Activated B cell treated with CpG ODN at 0.5 μM for 24 hours (primary cell): Measurements from ENCODE around the gene SASH1. TPM values are rescaled to one million over a fixed set of nuclear protein-coding genes. Genes with fewer than 3 reads are reported as not detected.

ENCODE experiments used
- ATAC-seq: fragments of 200-7000 bp; cut with Tn5 transposase; one replicate; pipeline ENCODE4 v1.10.0; 2021; ENCODE audit warnings: low read depth, mild to moderate bottlenecking, moderate library complexity
- CTCF ChIA-PET: fragments of 350-600 bp; sonication (Branson Sonifier 250); formaldehyde crosslinking; loops from one replicate; lab custom pipeline; 2021; ENCODE audit warnings: antibody characterized with exemption; lab: Charles Lee
- POLR2A ChIA-PET: fragments of 350-600 bp; sonication (Branson Sonifier 250); formaldehyde crosslinking; loops from one replicate; lab custom pipeline; 2021; ENCODE audit warnings: antibody characterized with exemption; lab: Charles Lee
- DNase-seq: peaks from one replicate; pipeline ENCODE4 v3.0.0; 2022
- H3K27ac Mint-ChIP-seq: one replicate; pipeline ENCODE4 v1.8.0; 2020; ENCODE audit warnings: mixed read lengths
- H3K27me3 Mint-ChIP-seq: one replicate; pipeline ENCODE4 v1.8.0; 2021; ENCODE audit warnings: mixed read lengths
- H3K36me3 Mint-ChIP-seq: one replicate; pipeline ENCODE4 v1.8.0; 2021; ENCODE audit warnings: low read depth, mixed read lengths
- H3K4me1 Mint-ChIP-seq: one replicate; pipeline ENCODE4 v1.8.0; 2021; ENCODE audit warnings: mixed read lengths
- H3K4me3 Mint-ChIP-seq: one replicate; pipeline ENCODE4 v1.8.0; 2020; ENCODE audit warnings: mild to moderate bottlenecking, mixed read lengths
- H3K9me3 Mint-ChIP-seq: one replicate; pipeline ENCODE4 v1.8.0; 2020; ENCODE audit warnings: mixed read lengths
- CTCF ChIP-seq: fragments of 200-600 bp; IDR thresholded peaks from one replicate; pipeline ENCODE4 v1.8.0; 2022; ENCODE audit warnings: antibody characterized with exemption, mild to moderate bottlenecking
- intact Hi-C: fragments of 100-400 bp; cut with micrococcal nuclease; formaldehyde crosslinking; loops from one replicate; pipeline ENCODE4 v1.15.1; 2024
- total RNA-seq: library from RNA; stranded (reverse); gene quantifications from 2 replicates; pipeline ENCODE4 v1.2.3, GENCODE V29; 2022

Gene SASH1
- total RNA-seq, 1 donor from 2014 or later = 0.49 TPM

GRCh38 chr6:148455674-148456558, 113.3 kb downstream of the SASH1 start:
- intact Hi-C loops = no loop called here
- CTCF ChIA-PET = no interaction called here
- no peak overlapping the region for H3K4me3 Mint-ChIP-seq
- peaks cover 4% of the 10 kb centered on the region for H3K4me1 Mint-ChIP-seq
- H3K27ac Mint-ChIP-seq = no peak overlapping the region
- H3K27me3 Mint-ChIP-seq = peaks cover 21% of the 10 kb centered on the region
- no peak for DNase-seq
- H3K36me3 Mint-ChIP-seq = no peaks in the 10 kb centered on the region
- ATAC-seq = no peak
- no peak for TF ChIP-seq CTCF
- no peaks in the 10 kb centered on the region for H3K9me3 Mint-ChIP-seq
- POLR2A ChIA-PET = no interaction called here

GRCh38 chr6:148457137-148457842, 114.7 kb downstream of the SASH1 start:
- CTCF ChIA-PET = interaction anchor here (1.1 kb wide), 1 partner anchor 312 kb away, joined by 3 read pairs; no protein-coding TSS in a partner anchor
- no peak for DNase-seq
- Mint-ChIP-seq H3K4me1 (no peaks in the 10 kb centered on the region), H3K9me3 (no peaks in the 10 kb centered on the region), H3K36me3 (no peaks in the 10 kb centered on the region), H3K27ac (no peak overlapping the region), H3K27me3 (peaks cover 13% of the 10 kb centered on the region), H3K4me3 (no peak overlapping the region)
- ATAC-seq = no peak
- intact Hi-C loops = no loop called here
- POLR2A ChIA-PET = no interaction called here
- no peak for TF ChIP-seq CTCF

DNA sequence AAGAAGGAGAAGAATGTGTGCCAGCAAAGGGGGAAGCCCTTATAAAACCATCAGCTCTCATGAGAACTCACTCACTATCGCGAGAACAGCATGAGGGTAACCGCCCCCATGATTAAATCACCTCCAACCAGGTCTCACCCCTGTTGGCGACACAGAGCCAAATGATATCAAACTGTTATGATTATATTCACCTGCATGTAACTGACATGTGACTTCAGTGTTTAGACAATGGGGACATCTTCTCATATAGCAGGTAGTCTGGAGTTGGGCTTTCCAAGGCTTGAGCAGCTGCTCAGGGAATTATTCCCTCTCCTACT, 115.2 kb downstream of the SASH1 start:
- intact Hi-C loops = no loop called here
- no peak overlapping the region for H3K27ac Mint-ChIP-seq
- peaks cover 10% of the 10 kb centered on the region for H3K27me3 Mint-ChIP-seq
- H3K4me1 Mint-ChIP-seq = no peaks in the 10 kb centered on the region
- TF ChIP-seq CTCF = no peak
- ChIA-PET POLR2A (no interaction called here), CTCF (interaction anchor here (1.1 kb wide), 1 partner anchor 313 kb away, joined by 3 read pairs; no protein-coding TSS in a partner anchor)
- DNase-seq (no peak), ATAC-seq (no peak)
- no peaks in the 10 kb centered on the region for H3K9me3 Mint-ChIP-seq
- H3K36me3 Mint-ChIP-seq = no peaks in the 10 kb centered on the region
- H3K4me3 Mint-ChIP-seq = no peak overlapping the region

DNA sequence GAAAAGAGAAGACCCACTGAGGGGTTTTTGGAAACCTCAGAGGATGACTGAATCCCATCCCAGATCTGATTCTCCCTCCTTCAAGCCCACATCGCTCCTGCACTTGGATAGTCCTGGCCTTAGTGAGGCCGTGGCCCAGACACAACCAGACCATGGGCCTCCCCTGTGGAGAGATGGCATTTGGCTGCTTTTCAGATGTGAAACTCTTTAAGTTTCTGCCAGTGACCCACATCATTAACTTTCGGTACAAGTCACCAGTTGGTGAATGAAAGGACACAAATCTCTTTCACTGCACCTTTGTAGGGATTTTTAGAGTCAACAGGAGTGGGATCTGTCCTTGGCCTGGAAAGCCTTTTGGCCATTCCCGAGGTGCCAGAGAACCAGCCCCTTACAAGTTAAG, 116.6 kb downstream of the SASH1 start:
- no peaks in the 10 kb centered on the region for H3K9me3 Mint-ChIP-seq
- no peak overlapping the region for H3K4me3 Mint-ChIP-seq
- H3K27ac Mint-ChIP-seq = no peak overlapping the region
- CTCF ChIA-PET = no interaction called here
- ATAC-seq (no peak), DNase-seq (no peak)
- POLR2A ChIA-PET = no interaction called here
- H3K36me3 Mint-ChIP-seq = no peaks in the 10 kb centered on the region
- no peaks in the 10 kb centered on the region for H3K4me1 Mint-ChIP-seq
- H3K27me3 Mint-ChIP-seq = peaks cover 13% of the 10 kb centered on the region
- intact Hi-C loops = no loop called here
- TF ChIP-seq CTCF = no peak
